Measurements from ENCODE around the gene ERCC4.

ERCC4 gene

GRCh38 chr16:13994239-13995106, 74.5 kb downstream of the ERCC4 start:
- no peak for DNase-seq (ENCODE audit: low read depth in 2 of 2)

GRCh38 chr16:13995194-13995593, 75.2 kb downstream of the ERCC4 start:
- DNase-seq (ENCODE audit: low read depth in 2 of 2) = no peak

- no peak for DNase-seq (ENCODE audit: low read depth in 2 of 2)
Observed at GRCh38 chr16:13996778-13997288, 76.9 kb downstream of the ERCC4 start.

DNA sequence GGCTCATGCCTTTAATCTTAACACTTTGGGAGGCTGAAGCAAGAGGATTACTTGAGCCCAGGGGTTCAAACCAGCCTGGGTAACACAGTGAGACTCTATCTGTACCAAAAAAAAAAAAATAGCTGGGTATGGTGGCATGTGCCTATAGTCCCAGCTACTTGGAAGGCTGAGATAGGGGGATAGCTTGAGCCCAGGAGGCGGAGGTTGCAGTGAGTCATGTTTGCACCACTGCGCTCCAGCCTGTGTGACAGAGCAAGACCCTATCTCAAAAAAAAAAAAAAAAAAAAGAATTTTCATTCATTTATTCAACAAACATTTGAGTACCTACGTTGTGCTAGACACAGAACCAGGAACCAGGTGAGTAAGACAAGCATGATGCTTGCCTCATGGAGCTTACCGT, 77.6 kb downstream of the ERCC4 start:
- no peak for DNase-seq (ENCODE audit: low read depth in 2 of 2)

- DNase-seq (ENCODE audit: low read depth in 2 of 2) = no peak
Observed at GRCh38 chr16:13997933-13998332, 78.0 kb downstream of the ERCC4 start.

DNA sequence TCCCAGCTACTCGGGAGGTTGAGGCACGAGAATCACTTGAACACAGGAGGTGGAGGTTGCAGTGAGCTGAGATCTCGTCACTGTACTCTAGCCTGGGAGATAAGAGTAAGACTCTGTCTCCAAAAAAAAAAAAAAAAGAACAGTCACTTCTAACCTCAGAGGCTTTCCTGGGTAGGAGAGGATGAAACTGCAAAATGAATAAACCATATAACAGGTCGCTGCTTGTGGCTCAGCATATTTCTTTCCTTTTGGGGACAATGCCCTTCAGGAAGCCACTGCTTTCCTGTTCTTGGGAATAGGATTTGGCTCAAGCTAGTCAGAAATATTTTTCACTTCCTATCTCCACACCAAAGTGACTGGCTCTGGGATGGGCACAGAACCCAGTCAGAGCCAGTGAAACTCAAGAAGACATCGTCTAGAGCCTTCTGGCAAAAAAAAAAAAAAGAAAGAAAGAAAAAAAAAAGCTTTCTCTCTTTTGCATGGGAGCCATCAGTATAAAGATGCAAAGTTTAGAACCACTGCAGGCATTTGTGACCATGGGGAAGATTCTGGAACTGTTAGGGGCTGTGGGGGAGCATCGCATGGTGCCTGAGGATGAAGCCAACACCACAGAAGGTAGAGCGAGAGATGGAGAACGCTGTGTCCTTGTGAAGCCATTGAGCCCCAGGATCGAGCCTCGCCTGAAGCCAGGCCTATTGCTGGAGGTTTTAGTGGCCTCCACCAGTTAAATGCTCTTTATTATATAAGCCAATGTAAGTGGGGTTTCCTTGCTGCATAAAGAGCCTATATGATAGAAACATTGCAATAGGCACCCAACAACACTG, 79.3 kb downstream of the ERCC4 start:
- no peak for DNase-seq (ENCODE audit: low read depth in 2 of 2)

GRCh38 chr16:13999895-14000425, 80.0 kb downstream of the ERCC4 start:
- DNase-seq (ENCODE audit: low read depth in 2 of 2) = no peak

GRCh38 chr16:14001521-14001920, 81.6 kb downstream of the ERCC4 start:
- DNase-seq (ENCODE audit: low read depth in 2 of 2) = no peak
